HG03432 (cell line): ENCODE data around the gene MAP3K4.

ENCODE experiments used
- ATAC-seq: cut with Tn5 transposase; IDR thresholded peaks from one replicate; pipeline ENCODE4 v1.9.1; 2021; ENCODE audit warnings: mild to moderate bottlenecking, moderate library complexity; ENCODE audit not compliant: unreplicated experiment

MAP3K4 gene

DNA sequence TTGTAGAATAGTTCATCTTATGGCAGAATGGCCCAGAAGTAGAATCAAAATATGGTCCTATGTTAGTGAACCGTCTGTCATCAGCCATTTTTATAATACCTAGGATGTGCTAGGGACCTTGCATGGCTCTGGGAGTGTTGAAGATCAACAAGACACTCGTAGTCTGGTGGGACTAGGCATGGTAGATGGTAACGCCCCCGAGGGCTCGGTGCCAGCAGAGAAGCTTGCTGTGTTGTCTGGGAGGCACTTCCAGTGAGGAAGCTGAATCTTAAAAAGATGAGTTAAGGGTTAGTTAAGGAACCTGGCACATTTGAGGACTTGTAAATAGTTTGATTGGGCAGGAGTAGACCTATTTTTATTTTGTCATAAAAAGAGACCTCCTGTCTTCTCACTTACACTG is 82.4 kb downstream of the MAP3K4 start:
- ATAC-seq, result no peak

DNA sequence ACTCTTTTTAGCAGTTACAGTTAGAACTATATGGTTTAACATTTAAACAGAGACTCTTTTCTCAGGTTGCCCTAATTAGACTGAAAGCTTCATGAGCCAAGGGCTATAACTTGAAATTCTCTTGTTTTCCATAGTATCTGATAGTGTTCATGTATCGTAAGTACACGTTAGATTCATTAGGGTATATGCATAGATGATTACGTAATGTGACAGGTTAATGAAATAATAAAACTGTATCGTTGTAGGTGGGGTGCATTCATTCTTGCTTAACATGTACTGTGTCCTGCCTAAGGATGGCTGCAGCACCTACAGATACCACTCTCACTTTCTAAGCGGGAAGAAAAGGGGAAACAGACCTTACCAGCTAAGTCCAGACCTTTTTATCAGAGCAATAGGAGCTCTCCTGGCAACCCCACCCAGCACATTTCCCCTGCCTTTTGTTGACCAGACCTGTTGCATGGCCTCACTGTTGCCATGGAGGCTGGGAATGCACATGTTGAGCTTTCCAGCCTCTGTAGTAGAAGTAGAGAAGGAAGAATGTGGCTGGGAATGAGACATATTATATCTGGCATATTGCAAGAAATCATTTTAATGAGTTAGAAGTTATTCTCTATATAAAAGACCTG is 83.0 kb downstream of the MAP3K4 start:
- no peak for ATAC-seq

DNA sequence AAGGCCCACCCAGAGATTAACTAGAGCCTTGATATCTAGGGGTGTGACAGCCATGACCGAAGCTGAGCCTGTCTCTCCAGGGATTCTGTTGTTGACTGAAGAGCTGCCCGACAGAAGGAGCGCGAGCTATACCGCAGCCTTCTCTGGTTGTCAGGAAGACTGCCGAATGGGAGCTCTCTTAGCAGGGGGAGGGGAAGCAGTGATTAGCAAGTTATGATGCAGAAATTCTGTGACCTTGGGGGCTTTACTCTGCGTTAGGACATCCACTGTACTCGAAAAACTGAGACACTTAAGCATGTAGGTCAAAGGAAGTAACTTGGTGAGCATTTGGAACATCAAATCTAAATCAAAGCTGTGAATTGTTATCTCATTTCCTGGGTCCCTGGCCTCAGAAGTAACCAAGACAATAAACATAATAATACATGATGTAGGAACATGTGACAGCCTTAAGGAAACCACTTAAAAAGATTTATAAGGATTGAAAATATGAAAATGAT is 84.7 kb downstream of the MAP3K4 start:
- ATAC-seq, result no peak

DNA sequence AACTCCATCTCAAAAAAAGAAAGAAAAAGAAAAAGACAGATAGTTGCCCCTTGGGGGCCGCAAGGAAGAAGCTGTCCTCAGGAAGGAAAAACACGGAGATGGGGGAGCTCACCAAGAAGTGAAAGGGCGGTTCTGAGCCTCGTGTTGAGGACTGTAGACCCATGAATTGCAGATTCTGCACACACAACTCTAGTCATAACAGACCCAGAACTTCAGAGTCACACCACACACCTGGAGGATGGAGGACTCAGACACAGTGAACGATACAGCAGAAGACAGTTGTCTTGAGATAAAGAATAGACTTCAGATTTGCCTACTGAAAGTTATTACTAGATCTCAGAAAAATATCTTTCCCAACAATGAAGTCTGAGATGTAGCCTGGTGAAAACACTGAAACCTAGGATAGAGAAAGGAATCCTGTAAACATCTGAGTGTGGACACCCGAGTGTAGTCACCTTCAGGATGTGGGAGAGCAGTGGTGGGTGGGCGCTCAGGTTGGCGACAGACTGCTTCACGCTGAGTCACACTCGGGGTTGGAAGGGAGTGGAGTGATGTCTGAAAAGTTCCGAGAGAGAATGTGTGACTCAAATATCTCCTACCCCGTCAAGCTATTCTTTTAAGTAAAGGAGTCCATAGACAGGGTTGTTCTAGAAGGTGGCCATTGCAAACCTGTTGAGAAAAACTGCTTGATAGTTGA is 88.1 kb downstream of the MAP3K4 start:
- ATAC-seq, result no peak

DNA sequence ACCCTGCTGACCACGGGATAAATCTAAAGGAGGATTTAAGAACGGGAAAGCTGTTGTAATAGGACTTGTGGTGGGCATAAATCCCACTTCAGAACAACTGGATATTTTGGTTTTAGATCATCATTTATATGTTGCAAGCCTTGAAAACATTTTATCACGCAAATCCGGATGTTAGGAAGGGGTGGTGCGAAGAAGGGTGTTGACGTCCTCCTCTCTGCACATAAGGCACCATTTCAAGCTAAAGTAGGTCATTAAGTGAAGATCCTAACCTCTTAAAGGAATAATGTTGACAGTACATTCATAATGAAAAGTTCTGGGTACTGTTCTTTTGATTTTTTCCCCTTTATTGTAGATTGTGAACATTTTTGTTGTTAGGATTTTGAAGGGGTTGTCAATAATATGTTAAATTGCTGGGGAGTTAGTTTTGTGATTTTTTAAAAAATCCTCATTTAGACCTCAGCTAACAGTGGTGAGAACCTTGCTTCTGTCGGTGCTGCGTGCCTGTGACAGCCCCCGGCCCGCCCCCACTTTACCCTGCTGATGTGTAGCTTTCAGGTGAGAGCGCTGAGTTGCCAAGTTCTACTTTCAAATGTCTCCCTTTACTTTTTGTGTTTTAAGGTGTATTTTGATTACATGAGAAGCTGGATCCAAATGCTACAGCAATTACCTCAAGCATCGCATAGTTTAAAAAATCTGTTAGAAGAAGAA is 88.8 kb downstream of the MAP3K4 start:
- no peak for ATAC-seq

DNA sequence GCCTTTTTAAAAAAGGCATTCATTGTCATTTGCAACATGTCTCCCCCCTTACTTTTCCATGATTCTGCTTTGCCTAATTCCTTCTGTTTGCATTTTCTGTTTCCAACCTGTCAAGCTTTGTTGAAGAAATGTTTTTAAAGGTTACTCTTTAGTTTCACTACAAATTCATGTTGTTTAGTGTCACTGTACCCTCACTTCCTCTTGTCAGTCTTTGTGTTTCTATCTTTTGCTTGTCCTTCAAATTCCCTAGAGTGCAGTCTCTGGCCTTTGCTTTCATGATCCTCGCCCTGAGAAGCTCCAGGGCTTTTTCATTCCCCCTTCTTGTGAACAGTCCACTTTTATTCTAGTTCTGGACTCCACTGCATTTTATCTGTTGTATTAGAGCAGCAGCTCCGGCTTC is 90.6 kb downstream of the MAP3K4 start:
- ATAC-seq, result peak; percentile 38

DNA sequence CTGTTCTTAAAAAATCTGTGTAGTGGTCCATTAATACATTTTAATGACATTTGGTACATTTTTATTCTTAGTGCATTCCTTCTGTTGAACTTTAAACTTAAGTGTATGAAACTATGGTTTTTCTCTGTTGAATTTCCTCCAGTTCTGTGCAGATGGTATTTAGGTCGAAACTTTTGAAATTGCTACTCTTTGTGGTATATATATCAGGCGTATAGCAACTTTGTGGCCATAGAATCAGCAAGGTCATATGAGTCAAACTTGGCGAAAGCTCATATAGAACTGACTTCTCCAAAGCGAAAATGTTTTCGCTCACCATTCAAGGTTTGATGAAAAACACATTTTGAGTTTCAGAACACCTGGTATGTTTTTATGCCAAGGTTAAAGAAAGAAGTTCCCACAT is 93.7 kb downstream of the MAP3K4 start:
- no peak for ATAC-seq

DNA sequence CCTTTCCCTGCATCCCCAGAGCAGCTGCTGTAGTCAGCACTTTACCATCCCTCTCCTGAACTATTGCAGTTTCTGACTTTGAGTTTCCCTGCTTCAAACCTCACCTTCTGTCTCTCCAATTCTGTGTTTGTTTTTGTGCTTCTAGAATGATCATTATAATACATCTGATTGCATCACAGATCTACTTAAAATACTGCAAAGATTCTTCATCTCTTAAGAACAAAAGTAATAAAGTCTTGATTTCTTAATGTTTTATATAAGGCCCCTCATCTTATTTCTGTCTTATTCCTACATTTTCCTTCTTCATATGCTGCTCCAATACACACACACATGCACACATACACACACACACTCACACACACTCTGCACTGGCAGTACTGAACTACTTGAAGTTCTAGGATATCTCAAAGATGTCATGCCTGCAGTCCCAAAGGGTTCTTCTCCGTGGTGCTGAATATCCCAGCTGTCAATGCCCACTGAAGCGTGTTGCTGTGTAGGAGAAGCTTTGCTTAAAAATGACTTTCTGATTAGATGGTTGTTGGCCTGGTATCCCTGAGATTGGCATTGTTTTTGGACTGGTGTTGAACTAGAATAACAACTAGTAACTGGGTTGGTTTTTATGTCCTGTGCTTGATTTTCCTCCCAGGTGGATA is 97.2 kb downstream of the MAP3K4 start:
- ATAC-seq, result no peak

DNA sequence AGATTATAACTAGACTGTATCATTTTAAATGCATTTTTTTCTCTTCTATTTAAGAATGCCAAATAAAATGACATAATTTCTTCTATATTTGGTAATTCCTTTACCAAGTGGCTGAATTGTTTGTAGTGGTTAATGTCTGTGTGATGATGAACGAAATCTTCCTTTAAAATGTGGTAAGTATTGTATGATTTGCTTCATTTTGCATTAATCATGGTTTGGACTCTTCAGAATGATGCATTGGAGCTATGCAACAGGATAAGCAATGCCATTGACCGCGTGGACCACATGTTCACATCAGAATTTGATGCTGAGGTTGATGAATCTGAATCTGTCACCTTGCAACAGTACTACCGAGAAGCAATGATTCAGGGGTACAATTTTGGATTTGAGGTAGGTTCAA is 99.6 kb downstream of the MAP3K4 start:
- ATAC-seq, result no peak

DNA sequence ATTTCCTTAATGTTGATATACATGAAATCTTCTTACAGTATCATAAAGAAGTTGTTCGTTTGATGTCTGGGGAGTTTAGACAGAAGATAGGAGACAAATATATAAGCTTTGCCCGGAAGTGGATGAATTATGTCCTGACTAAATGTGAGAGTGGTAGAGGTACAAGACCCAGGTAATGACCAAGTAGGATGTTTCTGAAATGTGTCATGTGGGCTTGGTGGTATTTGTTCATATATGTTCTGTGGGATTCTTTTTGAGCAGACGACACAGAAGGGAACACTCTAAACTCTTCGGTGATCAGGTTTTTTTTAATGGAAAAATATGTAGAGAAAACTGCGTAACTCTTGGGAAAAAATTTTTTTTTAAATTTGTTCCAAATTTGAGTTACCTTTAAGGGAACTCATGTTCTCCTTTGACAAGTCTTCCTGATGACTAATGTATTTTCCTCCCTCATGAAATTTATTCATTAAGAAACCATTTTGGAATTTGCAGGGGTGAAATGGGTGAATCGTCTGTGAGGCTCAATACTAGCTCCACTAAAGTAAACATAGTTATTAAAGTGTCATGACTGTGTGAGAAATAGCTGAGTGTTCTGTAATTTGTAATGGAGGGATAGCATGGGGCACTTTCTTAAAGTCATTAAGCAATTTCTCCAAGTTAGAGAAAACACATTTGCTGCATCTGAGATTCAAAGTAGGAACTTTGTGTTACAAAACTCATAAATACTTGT is 100.6 kb downstream of the MAP3K4 start:
- ATAC-seq, result no peak

DNA sequence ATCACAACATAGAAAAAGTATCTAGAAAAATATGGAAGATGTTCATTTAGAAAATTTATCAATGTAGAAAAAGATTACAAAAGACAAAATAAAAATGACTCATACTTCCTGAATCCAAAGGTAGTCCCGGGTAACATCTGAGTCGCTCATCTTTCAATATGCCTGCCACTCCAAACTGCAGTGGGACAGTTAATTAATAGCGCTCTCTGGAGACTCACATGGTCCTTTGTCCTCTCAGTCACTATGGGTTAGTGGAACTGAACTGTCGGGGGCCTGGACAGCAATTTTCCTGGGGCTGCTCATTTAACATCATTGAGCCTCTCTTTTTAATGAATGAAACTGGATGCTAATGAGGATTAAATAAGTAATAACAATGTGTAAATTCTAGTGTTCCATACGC is 103.4 kb downstream of the MAP3K4 start:
- no peak for ATAC-seq

DNA sequence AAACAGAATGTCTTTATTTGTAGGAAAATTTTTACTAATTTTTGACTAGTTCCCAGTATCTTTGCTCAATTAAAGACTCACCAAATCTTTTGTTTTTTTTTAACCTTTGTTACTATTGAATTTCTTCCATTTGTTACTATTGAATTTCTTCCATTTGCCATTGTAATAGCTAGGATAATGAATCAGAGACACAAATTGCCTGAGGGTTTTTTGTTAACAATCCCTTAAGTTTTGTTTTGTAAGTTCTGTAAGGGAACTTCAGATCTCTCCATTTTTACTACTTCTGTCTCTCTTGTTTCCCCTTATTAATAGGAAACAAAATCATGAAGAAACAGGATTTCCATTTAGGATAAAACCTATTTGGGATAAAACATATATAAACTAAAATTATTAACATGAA is 104.3 kb downstream of the MAP3K4 start:
- ATAC-seq, result no peak

DNA sequence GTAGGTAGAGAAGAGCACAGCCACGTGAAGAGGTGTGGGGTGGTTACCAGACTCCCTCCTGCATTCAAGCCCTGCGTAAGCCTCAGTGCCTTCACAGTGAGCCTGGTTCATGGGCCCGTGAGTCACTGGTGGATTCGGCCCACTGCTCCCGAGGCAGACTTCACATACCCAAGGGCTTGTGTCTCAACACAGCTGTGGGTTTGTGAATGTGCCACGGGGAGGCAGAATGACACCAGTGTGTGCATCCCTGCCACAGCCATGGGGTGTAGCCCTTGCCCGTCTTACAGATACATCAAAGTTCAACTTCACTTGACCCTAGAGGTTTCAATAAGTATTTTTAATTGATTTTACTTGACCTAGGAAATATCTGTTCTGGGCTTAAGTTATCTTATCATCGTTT is 108.5 kb downstream of the MAP3K4 start:
- no peak for ATAC-seq

DNA sequence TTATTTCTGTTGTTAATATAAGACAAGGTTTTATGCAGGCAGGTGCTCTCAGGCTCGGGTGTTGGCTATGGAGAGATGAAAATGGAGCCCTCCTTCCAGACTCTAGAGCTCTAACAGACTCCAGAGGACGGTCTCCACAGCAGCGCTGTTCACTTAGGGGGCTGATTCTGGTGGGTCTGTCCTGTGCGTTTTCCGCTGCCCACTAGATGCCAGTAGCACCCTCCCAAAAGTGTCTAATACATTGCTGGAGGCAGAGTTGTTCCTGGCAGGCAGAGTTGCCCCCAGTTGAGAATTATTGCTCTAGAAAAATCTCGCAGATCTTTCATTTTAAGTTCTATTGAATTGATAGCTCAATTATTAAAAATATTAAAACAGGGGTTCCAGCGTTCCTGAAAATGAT is 109.9 kb downstream of the MAP3K4 start:
- no peak for ATAC-seq

DNA sequence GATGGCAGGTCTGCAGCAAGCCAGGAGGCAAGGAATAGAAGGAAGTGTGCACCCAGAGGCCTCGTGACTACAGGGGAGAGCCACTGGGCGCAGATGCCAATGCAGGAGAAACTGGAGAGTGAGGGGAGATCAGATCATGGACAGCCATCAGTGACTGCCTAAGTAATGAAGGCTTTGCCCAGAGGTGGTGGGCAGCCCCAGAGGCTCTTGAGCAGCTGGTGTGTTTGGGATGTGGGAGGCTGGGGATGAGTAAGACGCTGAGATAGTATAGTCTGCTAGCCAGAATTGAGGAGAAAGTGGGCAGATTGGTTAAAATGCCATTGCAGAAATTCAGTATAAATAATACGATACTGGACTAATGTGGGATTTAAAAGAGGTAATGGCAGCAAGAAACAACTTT is 111.9 kb downstream of the MAP3K4 start:
- ATAC-seq, result no peak

DNA sequence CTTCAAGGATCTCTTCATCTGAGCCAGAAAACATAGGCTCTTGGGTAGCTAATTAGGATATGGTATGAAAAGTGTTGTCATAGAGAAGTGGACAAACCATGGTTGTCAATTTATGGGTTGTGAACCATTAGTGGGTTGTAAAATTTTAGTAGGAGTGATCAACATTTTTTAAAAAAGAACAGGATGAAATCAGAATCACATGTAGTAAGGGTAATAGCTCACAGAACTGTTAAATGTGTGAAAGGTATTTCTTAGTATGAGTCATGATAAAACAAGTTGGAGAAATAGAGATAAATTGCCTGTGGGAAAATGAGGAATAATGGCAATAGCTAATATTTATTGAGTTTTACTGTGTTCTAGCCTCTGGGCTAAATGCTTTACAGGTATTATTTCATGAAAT is 113.4 kb downstream of the MAP3K4 start:
- ATAC-seq, result no peak

DNA sequence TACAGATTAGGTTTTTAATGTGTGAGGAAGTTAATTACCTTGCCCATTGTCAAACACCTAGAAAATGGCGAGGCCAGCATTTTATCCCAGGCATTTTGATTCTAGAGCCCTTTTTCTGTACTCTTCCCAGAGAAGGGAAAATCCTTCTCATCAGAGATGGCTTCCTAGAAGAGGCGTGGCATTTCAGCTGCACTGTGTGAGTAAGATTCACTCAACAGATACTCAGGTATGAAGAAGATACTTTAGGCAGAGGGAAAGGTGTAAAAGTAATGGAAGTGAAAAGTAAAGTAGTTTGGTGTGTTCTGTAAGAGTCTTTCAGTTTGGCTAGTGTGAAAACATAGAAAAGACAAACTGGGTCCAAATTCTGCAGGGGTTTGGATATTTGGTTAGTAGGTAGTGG is 113.8 kb downstream of the MAP3K4 start:
- no peak for ATAC-seq

DNA sequence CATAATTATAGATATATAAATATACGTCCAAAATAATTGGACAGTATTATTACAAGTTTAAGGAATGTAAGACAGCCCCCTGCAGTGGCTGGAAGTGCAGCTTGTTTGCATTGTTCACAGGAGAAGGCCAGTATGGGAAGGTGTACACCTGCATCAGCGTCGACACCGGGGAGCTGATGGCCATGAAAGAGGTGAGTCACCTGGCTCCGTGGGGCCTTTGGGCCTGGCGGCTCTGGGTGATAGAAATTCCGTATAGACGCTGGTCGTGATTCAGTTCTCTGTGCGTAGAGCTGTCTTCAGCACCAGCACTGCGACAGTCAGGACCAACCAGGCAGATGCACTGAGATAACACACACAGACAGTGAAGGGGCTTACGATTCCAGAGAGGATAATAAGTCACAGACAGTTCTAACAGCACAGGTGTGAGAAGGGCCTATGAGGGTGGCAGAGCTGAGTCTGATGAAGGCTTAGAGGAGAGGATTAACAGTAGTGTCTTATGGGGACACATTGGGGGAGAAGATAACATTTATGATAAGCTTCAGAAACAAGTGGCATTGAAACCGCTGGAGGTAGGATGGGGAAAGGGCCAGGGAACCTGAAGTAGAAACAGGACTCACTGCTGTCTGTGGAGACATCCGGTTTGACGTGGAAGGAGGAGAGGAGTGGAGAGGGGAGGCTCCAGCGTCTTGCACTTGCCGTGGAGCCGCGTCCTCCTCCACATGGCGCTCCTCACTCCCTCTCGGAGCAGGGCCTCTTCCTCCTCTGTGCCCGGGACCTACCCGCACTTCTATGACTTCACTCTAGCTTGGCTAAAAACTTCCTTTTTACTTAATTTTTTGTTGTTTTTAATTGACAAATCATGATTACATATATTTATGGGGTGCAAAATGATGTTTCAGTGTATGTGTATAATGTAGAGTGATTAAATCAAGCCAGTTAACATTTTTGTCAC is 116.5 kb downstream of the MAP3K4 start:
- no peak for ATAC-seq

DNA sequence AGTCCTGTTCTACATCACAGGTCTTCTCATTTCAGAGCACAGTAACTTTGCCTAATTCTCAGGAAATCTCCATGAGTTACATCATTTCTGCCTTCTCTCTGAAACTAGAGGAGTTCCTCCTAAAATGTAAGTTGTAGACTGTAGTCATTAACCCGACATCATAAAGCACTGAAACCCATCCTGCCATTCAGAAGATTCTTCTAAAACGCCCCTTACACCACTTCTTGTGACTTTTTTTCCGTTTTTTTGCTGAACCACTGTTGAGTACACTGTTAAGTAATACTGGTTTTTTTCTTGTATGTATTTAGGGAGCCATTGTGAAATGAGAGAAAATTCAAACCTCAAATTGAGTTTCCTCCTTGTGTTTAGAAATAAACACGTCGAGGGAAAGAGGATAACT is 117.3 kb downstream of the MAP3K4 start:
- ATAC-seq, result no peak

DNA sequence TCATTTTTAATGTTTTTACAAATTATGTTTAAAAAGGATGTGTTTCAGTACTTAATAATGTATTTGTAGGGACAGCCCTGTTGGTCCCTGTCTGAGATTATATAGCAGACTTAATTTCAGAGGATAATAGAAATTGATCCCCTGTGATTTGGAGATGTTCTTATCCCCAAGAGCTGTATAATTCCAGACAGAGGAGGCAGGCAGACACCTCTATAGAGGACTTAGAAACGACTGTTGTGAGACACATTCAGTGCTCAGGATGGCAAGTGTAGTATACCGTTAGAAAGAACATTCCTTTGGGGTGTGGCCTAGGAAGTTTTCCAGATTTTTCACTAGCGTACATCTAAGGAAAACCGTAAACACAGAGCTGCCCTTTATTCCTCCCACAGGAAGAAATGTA is 117.8 kb downstream of the MAP3K4 start:
- ATAC-seq, result no peak
